Middle frontal gyrus (tissue), 1 donor: Measurements from ENCODE around the gene WNT1.

Source experiments
- DNase-seq: peaks from one replicate; pipeline ENCODE4 v3.0.0-alpha.2; 2015; ENCODE audit warnings: low spot score; ENCODE audit errors: extremely low spot score

The WNT1 gene

GRCh38 chr12:49026678-49027480, 48.8 kb downstream of the WNT1 start:
- no peak for DNase-seq

- no peak for DNase-seq
These were observed 49.9 kb downstream of the WNT1 start for GRCh38 chr12:49027846-49028555.

DNA sequence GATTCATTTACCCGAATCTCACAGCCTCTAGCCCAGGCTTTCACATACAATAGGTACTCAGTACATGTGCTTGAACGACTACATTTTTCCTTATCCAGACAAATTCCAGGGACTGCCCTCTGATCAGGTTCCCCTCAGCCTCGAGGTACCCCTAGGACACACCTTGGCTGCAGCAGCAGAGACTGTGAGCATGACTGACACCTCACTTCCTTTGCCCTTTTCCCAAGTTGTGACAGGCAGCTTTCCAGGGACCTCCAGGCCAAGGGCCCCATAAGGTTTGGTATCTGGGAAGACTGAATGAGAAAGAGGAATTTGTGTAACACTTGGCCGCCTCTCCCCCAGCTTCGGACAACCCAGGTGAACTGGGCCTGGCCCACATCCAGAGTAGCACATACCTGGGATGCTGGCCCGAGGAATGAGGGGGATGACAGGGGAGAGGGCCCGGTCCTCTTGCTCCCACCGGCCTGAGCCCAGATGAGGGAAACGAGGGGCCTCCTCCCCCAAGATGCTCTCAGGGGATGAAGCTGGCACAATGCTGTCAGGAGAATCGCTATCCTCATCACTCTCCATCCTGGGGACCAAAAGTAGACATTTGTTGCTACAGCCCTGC, 50.6 kb downstream of the WNT1 start:
- no peak for DNase-seq

GRCh38 chr12:49030119-49030518, 52.0 kb downstream of the WNT1 start:
- no peak for DNase-seq

- DNase-seq: no peak
These were observed 52.8 kb downstream of the WNT1 start for GRCh38 chr12:49030714-49031572.

DNA sequence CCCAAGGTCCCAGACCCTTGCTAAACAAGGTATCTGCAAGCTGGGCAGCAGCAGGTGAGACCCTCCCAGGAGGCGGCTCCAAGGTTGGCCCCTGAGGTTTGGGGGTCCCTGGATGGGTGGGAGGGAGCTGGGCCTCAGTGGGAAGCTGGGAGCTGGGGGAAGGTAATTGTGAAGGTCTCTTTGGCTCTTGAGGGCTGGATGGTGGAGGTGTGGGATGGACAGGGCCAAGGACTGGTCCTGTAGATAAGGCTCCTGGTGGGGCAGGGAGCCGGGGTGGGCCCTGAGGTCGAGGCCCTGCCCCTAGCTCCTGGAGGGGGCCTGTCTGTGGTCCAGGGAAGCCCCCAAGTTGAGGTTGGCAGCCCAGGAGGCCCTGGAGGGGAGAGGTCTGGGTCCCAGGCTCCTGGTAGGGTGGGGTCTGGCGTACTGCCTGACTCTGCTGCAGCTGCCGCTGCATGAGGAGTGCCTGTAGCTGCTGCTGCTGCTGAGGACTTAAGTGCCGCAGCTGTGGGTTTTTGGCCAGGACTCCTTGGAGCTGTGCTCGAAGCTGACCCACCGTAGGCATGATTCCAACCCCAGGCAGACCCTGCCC, 53.5 kb downstream of the WNT1 start:
- DNase-seq: no peak
